Endodermal cell (in vitro differentiated cells): ENCODE measurements around the gene TNFSF12. TPM values are rescaled to one million over a fixed set of nuclear protein-coding genes. Genes with fewer than 3 reads are reported as not detected.

Experiments used
- DNase-seq: peaks from one replicate; pipeline ENCODE4 v3.0.0-alpha.2; 2017
- H3K27ac ChIP-seq: 2 replicates; pipeline ENCODE4 v1.5.1; 2013; ENCODE audit warnings: mild to moderate bottlenecking, low read depth, low read length, moderate library complexity
- H3K27me3 ChIP-seq: 2 replicates; pipeline ENCODE4 v1.6.1; 2013; ENCODE audit warnings: mild to moderate bottlenecking, low read length, moderate library complexity; ENCODE audit not compliant: insufficient read depth, control insufficient read depth, poor library complexity, severe bottlenecking
- H3K36me3 ChIP-seq: 2 replicates; pipeline ENCODE4 v1.7.0; 2013; ENCODE audit warnings: mild to moderate bottlenecking, low read length, moderate library complexity; ENCODE audit not compliant: control insufficient read depth, insufficient read depth
- H3K4me1 ChIP-seq: one replicate; pipeline ENCODE4 v1.7.0; 2013; ENCODE audit warnings: low read length; ENCODE audit not compliant: control insufficient read depth, insufficient read depth
- H3K4me3 ChIP-seq: 2 replicates; pipeline ENCODE4 v1.5.1; 2013; ENCODE audit warnings: mild to moderate bottlenecking, low read length, moderate library complexity
- H3K9ac ChIP-seq: 2 replicates; pipeline ENCODE4 v1.6.1; 2013; ENCODE audit warnings: mild to moderate bottlenecking, low read length, moderate library complexity; ENCODE audit not compliant: poor library complexity, severe bottlenecking; ENCODE audit errors: extremely low read depth
- H3K9me3 ChIP-seq: 2 replicates; pipeline ENCODE4 v1.6.1; 2013; ENCODE audit warnings: mild to moderate bottlenecking, low read length, moderate library complexity; ENCODE audit not compliant: control insufficient read depth
- H3K27ac Mint-ChIP-seq: 2 replicates; pipeline ENCODE4 v1.8.0; 2020; ENCODE audit warnings: mixed read lengths
- H3K27me3 Mint-ChIP-seq: 2 replicates; pipeline ENCODE4 v1.8.0; 2021; ENCODE audit warnings: mild to moderate bottlenecking, mixed read lengths; ENCODE audit not compliant: insufficient read depth
- H3K36me3 Mint-ChIP-seq: 2 replicates; pipeline ENCODE4 v1.8.0; 2020; ENCODE audit warnings: low read depth, mixed read lengths
- H3K4me1 Mint-ChIP-seq: 2 replicates; pipeline ENCODE4 v1.8.0; 2020; ENCODE audit warnings: mixed read lengths
- H3K4me3 Mint-ChIP-seq: 2 replicates; pipeline ENCODE4 v1.8.0; 2020; ENCODE audit warnings: mild to moderate bottlenecking, moderate library complexity, mixed read lengths
- H3K9me3 Mint-ChIP-seq: 2 replicates; pipeline ENCODE4 v1.8.0; 2020; ENCODE audit warnings: mild to moderate bottlenecking, mixed read lengths
- WGBS, 2 experiments: methylation state at CpG; one replicate each; pipeline versions ENCODE4 v1.1.5 to v1.1.7; 2013; ENCODE audit warnings: missing lambda C conversion rate in 2 of 2, mixed read lengths in 1 of 2; ENCODE audit not compliant: insufficient coverage in 1 of 2, insufficient read length in 1 of 2; 5-methylcytosine and 5-hydroxymethylcytosine counted together
- total RNA-seq, 2 donors: library from RNA; stranded (reverse); fragmentation: NEBNext Ultra II Directional in 1 of 2; extraction: Animal tissue kit (Norgen Biotek cat#: 25700) in 1 of 2; gene quantifications; 2 replicates in 1 of 2; 3 replicates in 1 of 2; pipeline ENCODE4 v1.2.1, GENCODE V29; 2021
- TF ChIP-seq, protein P1 (sequence below): fragments of 200-600 bp; sonication (generic); conservative IDR thresholded peaks from 2 replicates; pipeline ENCODE4 v1.5.0; 2021; ENCODE audit warnings: antibody characterized with exemption, mild to moderate bottlenecking

The TNFSF12 gene
- total RNA-seq, 2 donors from 2014 or later, result 8.3 to 8.4 TPM

DNA sequence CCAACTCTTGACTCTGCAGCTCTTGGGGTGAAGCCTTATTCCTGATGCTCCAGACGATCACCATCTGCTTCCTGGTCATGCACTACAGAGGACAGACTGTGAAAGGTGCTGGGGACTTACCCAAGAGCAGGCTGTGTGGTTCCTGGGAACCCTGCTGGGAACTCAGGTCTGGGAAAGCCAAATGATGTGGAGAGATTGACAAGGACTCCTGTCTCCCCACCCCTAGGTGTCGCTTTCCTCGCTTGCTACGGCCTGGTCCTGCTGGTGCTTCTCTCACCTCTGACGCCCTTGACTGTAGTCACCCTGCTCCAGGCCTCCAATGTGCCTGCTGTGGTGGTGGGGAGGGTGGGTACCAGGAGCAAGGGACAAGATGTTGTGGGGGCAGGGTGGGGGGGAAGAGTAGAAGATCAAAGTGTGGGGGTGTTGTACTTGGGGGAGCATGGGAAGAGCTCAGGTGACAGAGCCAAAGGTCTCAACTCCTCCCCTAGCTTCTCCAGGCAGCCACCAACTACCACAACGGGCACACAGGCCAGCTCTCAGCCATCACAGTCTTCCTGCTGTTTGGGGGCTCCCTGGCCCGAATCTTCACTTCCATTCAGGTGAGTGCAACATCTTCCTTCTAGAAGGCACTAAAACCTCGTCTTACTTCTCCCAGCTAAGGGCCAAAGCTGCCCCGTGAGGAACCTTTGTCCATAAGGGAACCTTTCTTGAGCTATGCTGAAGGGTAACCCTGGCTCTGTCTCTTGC lies 38.0 kb downstream of the TNFSF12 start:
- H3K36me3 Mint-ChIP-seq, result peaks cover 28% of the 10 kb centered on the region
- Histone ChIP-seq H3K9me3 (no peaks in the 10 kb centered on the region), H3K4me1 (peaks cover 15% of the 10 kb centered on the region), H3K9ac (no peak overlapping the region), H3K27me3 (no peaks in the 10 kb centered on the region), H3K36me3 (peaks cover 53% of the 10 kb centered on the region), H3K4me3 (no peak overlapping the region), H3K27ac (no peak overlapping the region)
- peaks cover 28% of the 10 kb centered on the region for H3K4me1 Mint-ChIP-seq
- no peak overlapping the region for H3K4me3 Mint-ChIP-seq
- WGBS, 2 experiments, result 82 to 86% methylated on average over 7 to 9 of the region's 9 CpGs
- no peak overlapping the region for H3K27ac Mint-ChIP-seq
- peak; percentile 88 for DNase-seq
- H3K27me3 Mint-ChIP-seq, result no peaks in the 10 kb centered on the region
- no peaks in the 10 kb centered on the region for H3K9me3 Mint-ChIP-seq
- TF ChIP-seq, protein P1, sequence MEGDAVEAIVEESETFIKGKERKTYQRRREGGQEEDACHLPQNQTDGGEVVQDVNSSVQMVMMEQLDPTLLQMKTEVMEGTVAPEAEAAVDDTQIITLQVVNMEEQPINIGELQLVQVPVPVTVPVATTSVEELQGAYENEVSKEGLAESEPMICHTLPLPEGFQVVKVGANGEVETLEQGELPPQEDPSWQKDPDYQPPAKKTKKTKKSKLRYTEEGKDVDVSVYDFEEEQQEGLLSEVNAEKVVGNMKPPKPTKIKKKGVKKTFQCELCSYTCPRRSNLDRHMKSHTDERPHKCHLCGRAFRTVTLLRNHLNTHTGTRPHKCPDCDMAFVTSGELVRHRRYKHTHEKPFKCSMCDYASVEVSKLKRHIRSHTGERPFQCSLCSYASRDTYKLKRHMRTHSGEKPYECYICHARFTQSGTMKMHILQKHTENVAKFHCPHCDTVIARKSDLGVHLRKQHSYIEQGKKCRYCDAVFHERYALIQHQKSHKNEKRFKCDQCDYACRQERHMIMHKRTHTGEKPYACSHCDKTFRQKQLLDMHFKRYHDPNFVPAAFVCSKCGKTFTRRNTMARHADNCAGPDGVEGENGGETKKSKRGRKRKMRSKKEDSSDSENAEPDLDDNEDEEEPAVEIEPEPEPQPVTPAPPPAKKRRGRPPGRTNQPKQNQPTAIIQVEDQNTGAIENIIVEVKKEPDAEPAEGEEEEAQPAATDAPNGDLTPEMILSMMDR, result peak; percentile 61

DNA sequence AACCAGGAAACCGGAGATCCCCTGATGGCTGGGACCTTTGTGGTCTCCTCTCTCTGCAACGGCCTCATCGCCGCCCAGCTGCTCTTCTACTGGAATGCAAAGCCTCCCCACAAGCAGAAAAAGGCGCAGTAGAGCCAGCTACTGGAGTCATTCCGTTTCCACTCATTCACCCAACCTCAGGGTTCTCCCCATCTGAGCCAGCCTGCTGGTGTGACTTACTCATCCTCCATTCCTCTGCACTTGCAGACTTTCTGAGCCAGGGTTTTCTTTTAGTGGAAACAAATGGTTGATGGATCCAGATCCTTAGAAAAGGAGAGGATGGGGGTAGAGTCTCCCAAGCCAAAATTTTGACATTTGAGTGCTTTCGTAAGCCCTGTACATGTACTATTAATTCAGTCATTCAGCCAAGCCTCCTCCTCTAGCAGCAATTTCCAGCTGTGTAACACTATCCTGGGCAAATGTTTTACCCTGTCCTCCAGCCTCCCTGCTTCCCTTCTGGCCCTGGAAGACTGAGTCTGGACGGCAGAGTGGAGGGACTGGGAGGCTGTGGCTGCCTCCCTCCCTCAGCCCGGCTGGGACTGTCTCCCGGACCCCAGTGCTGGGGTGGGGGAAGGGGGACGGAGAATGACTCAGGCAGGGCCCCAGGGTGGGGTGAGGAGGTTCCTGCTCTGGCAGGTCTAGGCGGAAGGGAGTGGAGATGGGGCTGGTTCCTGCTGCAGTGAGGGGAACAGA lies 38.7 kb downstream of the TNFSF12 start:
- Histone ChIP-seq H3K9me3 (no peaks in the 10 kb centered on the region), H3K4me1 (peaks cover 15% of the 10 kb centered on the region), H3K9ac (no peak overlapping the region), H3K27ac (no peak overlapping the region), H3K36me3 (peaks cover 55% of the 10 kb centered on the region), H3K27me3 (no peaks in the 10 kb centered on the region), H3K4me3 (no peak overlapping the region)
- peaks cover 24% of the 10 kb centered on the region for H3K4me1 Mint-ChIP-seq
- TF ChIP-seq, protein P1, result no peak
- no peaks in the 10 kb centered on the region for H3K9me3 Mint-ChIP-seq
- WGBS, 2 experiments, result 72 to 84% methylated on average over 5 to 12 of the region's 12 CpGs
- peak; percentile 51 for DNase-seq
- no peaks in the 10 kb centered on the region for H3K27me3 Mint-ChIP-seq
- peak overlapping the region; percentile 53 for H3K4me3 Mint-ChIP-seq
- H3K36me3 Mint-ChIP-seq, result peaks cover 32% of the 10 kb centered on the region
- no peak overlapping the region for H3K27ac Mint-ChIP-seq

DNA sequence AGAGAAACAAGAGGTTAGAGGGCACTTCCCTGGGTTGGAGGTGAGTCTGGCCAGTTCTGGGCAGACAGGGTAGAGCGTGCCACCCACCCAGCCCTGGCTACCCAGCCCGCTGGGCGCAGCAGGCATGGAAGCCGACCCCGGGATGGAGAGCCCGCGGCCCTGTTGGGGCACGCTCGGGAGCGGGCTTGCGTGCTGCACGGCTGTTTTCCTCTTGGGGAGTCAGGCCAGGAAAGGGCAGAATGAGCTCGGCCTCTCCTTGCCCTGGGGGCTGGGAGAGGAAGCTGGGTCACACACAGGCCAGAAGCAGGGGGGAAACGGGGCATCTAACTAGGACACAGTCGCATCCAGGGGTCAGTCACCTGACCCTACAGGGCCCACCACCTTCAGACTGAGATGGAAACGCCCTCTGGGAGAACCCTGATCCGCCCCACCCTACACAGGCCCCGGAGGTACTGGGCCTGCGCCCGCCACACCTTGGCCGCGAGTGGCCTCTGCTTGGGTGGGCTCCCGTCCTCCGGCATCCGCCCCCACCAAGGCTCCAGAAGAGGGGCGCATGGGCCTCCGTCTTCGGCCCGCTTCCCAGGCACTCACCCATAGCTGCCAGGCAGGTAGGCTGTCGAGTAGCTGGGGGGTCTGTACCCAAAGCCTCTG lies 39.8 kb downstream of the TNFSF12 start:
- Histone ChIP-seq H3K27ac (no peak overlapping the region), H3K9me3 (no peaks in the 10 kb centered on the region), H3K9ac (no peak overlapping the region), H3K4me3 (peak overlapping the region; percentile 45), H3K36me3 (peaks cover 66% of the 10 kb centered on the region), H3K4me1 (peaks cover 12% of the 10 kb centered on the region), H3K27me3 (no peaks in the 10 kb centered on the region)
- H3K4me3 Mint-ChIP-seq, result peak overlapping the region; percentile 53
- no peaks in the 10 kb centered on the region for H3K27me3 Mint-ChIP-seq
- H3K27ac Mint-ChIP-seq, result no peak overlapping the region
- TF ChIP-seq, protein P1, result no peak
- peak; percentile 74 for DNase-seq
- 88 to 92% methylated on average over 8 to 30 of the region's 30 CpGs for WGBS, 2 experiments
- H3K4me1 Mint-ChIP-seq, result peaks cover 24% of the 10 kb centered on the region
- H3K36me3 Mint-ChIP-seq, result peaks cover 41% of the 10 kb centered on the region
- no peaks in the 10 kb centered on the region for H3K9me3 Mint-ChIP-seq
